RWPE2 (cell line): ENCODE data around the gene PWP1.
A peak's percentile ranks its signal among the peaks of the same experiment; 100 is the strongest.

Source experiments
- ATAC-seq: fragments of 200-7000 bp; cut with Tn5 transposase; 3 replicates; pipeline ENCODE4 v1.9.1; 2021; ENCODE audit warnings: low read depth
- DNase-seq: peaks from one replicate; pipeline ENCODE4 v3.0.0-alpha.2; 2020; ENCODE audit warnings: low spot score
- H3K27ac ChIP-seq: fragments of 450-650 bp; 2 replicates; pipeline ENCODE4 v1.5.1; 2017; ENCODE audit warnings: mild to moderate bottlenecking; ENCODE audit not compliant: poor library complexity, severe bottlenecking
- H3K27me3 ChIP-seq: fragments of 250-450 bp; sonication (Bioruptor Pico); 2 replicates; pipeline ENCODE4 v1.5.1; 2021; ENCODE audit warnings: mild to moderate bottlenecking, moderate library complexity; ENCODE audit not compliant: insufficient read depth, poor library complexity, severe bottlenecking
- H3K36me3 ChIP-seq: fragments of 250-450 bp; sonication (Bioruptor Pico); 2 replicates; pipeline ENCODE4 v1.5.1; 2020; ENCODE audit warnings: low read depth, mild to moderate bottlenecking, moderate library complexity
- H3K4me1 ChIP-seq: fragments of 250-450 bp; sonication (Bioruptor Pico); 2 replicates; pipeline ENCODE4 v1.5.1; 2021; ENCODE audit warnings: mild to moderate bottlenecking, moderate library complexity; ENCODE audit not compliant: insufficient read depth, poor library complexity, severe bottlenecking
- H3K4me3 ChIP-seq: fragments of 250-450 bp; sonication (Bioruptor Pico); 2 replicates; pipeline ENCODE4 v1.5.1; 2021; ENCODE audit warnings: mild to moderate bottlenecking, moderate library complexity; ENCODE audit not compliant: severe bottlenecking
- H3K9me3 ChIP-seq: fragments of 250-450 bp; sonication (Bioruptor Pico); 2 replicates; pipeline ENCODE4 v1.5.1; 2021; ENCODE audit warnings: mild to moderate bottlenecking, moderate library complexity; ENCODE audit not compliant: severe bottlenecking
- CTCF ChIP-seq: fragments of 450-650 bp; IDR thresholded peaks from one replicate; pipeline ENCODE4 v1.5.1; 2017; ENCODE audit warnings: mild to moderate bottlenecking, moderate library complexity; ENCODE audit not compliant: poor library complexity, severe bottlenecking

PWP1 gene

GRCh38 chr12:107685360-107686248, at the start of gene PWP1:
TSS of gene PWP1 (plus strand) at chr12:107685799. CDS start at chr12:107685900, 101 bp downstream.
- Histone ChIP-seq H3K4me3 (peak within 1 kb of the TSS; percentile 70), H3K27me3 (no peaks in the 10 kb centered on the region), H3K27ac (peak within 1 kb of the TSS; percentile 33), H3K9me3 (no peaks in the 10 kb centered on the region), H3K4me1 (no peaks in the 10 kb centered on the region), H3K36me3 (peaks cover 26% of the 10 kb centered on the region)
- DNase-seq (peak; percentile 88), ATAC-seq (peak; percentile 86)
- no peak for TF ChIP-seq CTCF

- no peaks in the 10 kb centered on the region for H3K9me3 ChIP-seq
- ATAC-seq = no peak
- H3K4me3 ChIP-seq = no peak overlapping the region
- DNase-seq = no peak
- H3K4me1 ChIP-seq = no peaks in the 10 kb centered on the region
- H3K27ac ChIP-seq = no peak overlapping the region
- no peak for TF ChIP-seq CTCF
- H3K27me3 ChIP-seq = no peaks in the 10 kb centered on the region
- H3K36me3 ChIP-seq = no peaks in the 10 kb centered on the region
These were observed 44.4 kb upstream of the PWP1 start for GRCh38 chr12:107641154-107641553.

GRCh38 chr12:107642240-107642639, 43.4 kb upstream of the PWP1 start:
- no peaks in the 10 kb centered on the region for H3K9me3 ChIP-seq
- no peak overlapping the region for H3K4me3 ChIP-seq
- no peak overlapping the region for H3K27ac ChIP-seq
- TF ChIP-seq CTCF = no peak
- no peaks in the 10 kb centered on the region for H3K36me3 ChIP-seq
- ATAC-seq (no peak), DNase-seq (no peak)
- H3K4me1 ChIP-seq = no peaks in the 10 kb centered on the region
- no peaks in the 10 kb centered on the region for H3K27me3 ChIP-seq

- no peak overlapping the region for H3K27ac ChIP-seq
- ATAC-seq (no peak), DNase-seq (no peak)
These were observed 39.8 kb upstream of the PWP1 start for GRCh38 chr12:107645630-107646333.

More at GRCh38 chr12:107645630-107646333, 39.8 kb upstream of the PWP1 start:
- Histone ChIP-seq H3K36me3 (no peaks in the 10 kb centered on the region), H3K4me1 (no peaks in the 10 kb centered on the region), H3K27me3 (no peaks in the 10 kb centered on the region), H3K9me3 (no peaks in the 10 kb centered on the region), H3K4me3 (no peak overlapping the region)
- no peak for TF ChIP-seq CTCF
